ENCODE results near the gene GINS1.

GRCh38 chr20:25380945-25381614 lies 26.4 kb upstream of the GINS1 start:
- no peak for TF ChIP-seq POLR2A (IDR thresholded peaks at IDR 0.05; ENCODE audit: low read length)
- TF ChIP-seq GATA1 (IDR thresholded peaks at IDR 0.05; ENCODE audit: low read depth, low read length), result no peak

Data from erythroblast (primary cell).